ENCODE data around the gene CARD11.

Gene CARD11

GRCh38 chr7:3010161-3010560, 33.5 kb downstream of the CARD11 start:
- H3K4me3 ChIP-seq (IDR thresholded peaks at IDR 0.05; ENCODE audit: insufficient read depth, low read depth, low read length): no peak overlapping the region
- H3K36me3 ChIP-seq (ENCODE audit: insufficient read depth): no peaks in the 10 kb centered on the region
- H3K4me1 ChIP-seq (ENCODE audit: low read depth, poor library complexity, severe bottlenecking): no peaks in the 10 kb centered on the region
- no peak overlapping the region for H3K9ac ChIP-seq
- no peak overlapping the region for H2AFZ ChIP-seq (ENCODE audit: low read depth)
- no peak for TF ChIP-seq CTCF (conservative IDR thresholded peaks at IDR 0.05; ENCODE audit: low read depth, low read length)
- no peaks in the 10 kb centered on the region for H4K20me1 ChIP-seq (ENCODE audit: insufficient read depth)
- no peaks in the 10 kb centered on the region for H3K79me2 ChIP-seq (ENCODE audit: insufficient read depth, low read depth)
- no peaks in the 10 kb centered on the region for H3K27me3 ChIP-seq (ENCODE audit: insufficient read depth, low read depth)
- no peak overlapping the region for H3K4me2 ChIP-seq
- H3K27ac ChIP-seq: no peak overlapping the region

- TF ChIP-seq CTCF (conservative IDR thresholded peaks at IDR 0.05; ENCODE audit: low read depth, low read length): no peak
- Histone ChIP-seq H3K4me1 (ENCODE audit: low read depth, poor library complexity, severe bottlenecking) (no peaks in the 10 kb centered on the region), H3K4me2 (no peak overlapping the region), H2AFZ (ENCODE audit: low read depth) (no peak overlapping the region), H4K20me1 (ENCODE audit: insufficient read depth) (no peaks in the 10 kb centered on the region), H3K79me2 (ENCODE audit: insufficient read depth, low read depth) (no peaks in the 10 kb centered on the region), H3K27me3 (ENCODE audit: insufficient read depth, low read depth) (no peaks in the 10 kb centered on the region), H3K9ac (no peak overlapping the region), H3K4me3 (IDR thresholded peaks at IDR 0.05; ENCODE audit: insufficient read depth, low read depth, low read length) (no peak overlapping the region), H3K36me3 (ENCODE audit: insufficient read depth) (no peaks in the 10 kb centered on the region), H3K27ac (no peak overlapping the region)
These were observed 34.6 kb downstream of the CARD11 start for GRCh38 chr7:3009086-3009485.

- TF ChIP-seq CTCF (conservative IDR thresholded peaks at IDR 0.05; ENCODE audit: low read depth, low read length): no peak
- Histone ChIP-seq H3K27me3 (ENCODE audit: insufficient read depth, low read depth) (no peaks in the 10 kb centered on the region), H3K4me2 (no peak overlapping the region), H3K79me2 (ENCODE audit: insufficient read depth, low read depth) (no peaks in the 10 kb centered on the region), H3K4me1 (ENCODE audit: low read depth, poor library complexity, severe bottlenecking) (no peaks in the 10 kb centered on the region), H2AFZ (ENCODE audit: low read depth) (no peak overlapping the region), H3K27ac (no peak overlapping the region), H4K20me1 (ENCODE audit: insufficient read depth) (no peaks in the 10 kb centered on the region), H3K9ac (no peak overlapping the region), H3K4me3 (IDR thresholded peaks at IDR 0.05; ENCODE audit: insufficient read depth, low read depth, low read length) (no peak overlapping the region), H3K36me3 (ENCODE audit: insufficient read depth) (no peaks in the 10 kb centered on the region)
These were observed 35.3 kb downstream of the CARD11 start for GRCh38 chr7:3008386-3008785.

GRCh38 chr7:3007696-3008095, 36.0 kb downstream of the CARD11 start:
- Histone ChIP-seq H3K4me3 (IDR thresholded peaks at IDR 0.05; ENCODE audit: insufficient read depth, low read depth, low read length) (no peak overlapping the region), H3K4me2 (no peak overlapping the region), H2AFZ (ENCODE audit: low read depth) (no peak overlapping the region), H4K20me1 (ENCODE audit: insufficient read depth) (no peaks in the 10 kb centered on the region), H3K27me3 (ENCODE audit: insufficient read depth, low read depth) (no peaks in the 10 kb centered on the region), H3K9ac (no peak overlapping the region), H3K27ac (no peak overlapping the region), H3K79me2 (ENCODE audit: insufficient read depth, low read depth) (no peaks in the 10 kb centered on the region), H3K36me3 (ENCODE audit: insufficient read depth) (no peaks in the 10 kb centered on the region), H3K4me1 (ENCODE audit: low read depth, poor library complexity, severe bottlenecking) (no peaks in the 10 kb centered on the region)
- no peak for TF ChIP-seq CTCF (conservative IDR thresholded peaks at IDR 0.05; ENCODE audit: low read depth, low read length)

GRCh38 chr7:3005257-3005656, 38.4 kb downstream of the CARD11 start:
- Histone ChIP-seq H3K27me3 (ENCODE audit: insufficient read depth, low read depth) (no peaks in the 10 kb centered on the region), H3K27ac (no peak overlapping the region), H3K4me1 (ENCODE audit: low read depth, poor library complexity, severe bottlenecking) (no peaks in the 10 kb centered on the region), H3K9ac (no peak overlapping the region), H2AFZ (ENCODE audit: low read depth) (no peak overlapping the region), H3K4me2 (no peak overlapping the region), H3K79me2 (ENCODE audit: insufficient read depth, low read depth) (no peaks in the 10 kb centered on the region), H3K4me3 (IDR thresholded peaks at IDR 0.05; ENCODE audit: insufficient read depth, low read depth, low read length) (no peak overlapping the region), H3K36me3 (ENCODE audit: insufficient read depth) (no peaks in the 10 kb centered on the region), H4K20me1 (ENCODE audit: insufficient read depth) (no peaks in the 10 kb centered on the region)
- no peak for TF ChIP-seq CTCF (conservative IDR thresholded peaks at IDR 0.05; ENCODE audit: low read depth, low read length)

Data from KMS-11 (cell line).